Muscle layer of colon (tissue), 2 donors: Measurements from ENCODE around the gene PRLR.

Experiments
- H3K27ac ChIP-seq: one replicate; pipeline ENCODE4 v1.7.0; 2013; ENCODE audit warnings: low read depth, mild to moderate bottlenecking, low read length, moderate library complexity
- H3K27me3 ChIP-seq, 2 donors: one replicate each; pipeline ENCODE4 v1.7.0; 2013; ENCODE audit warnings: low read length in 2 of 2, mild to moderate bottlenecking in 2 of 2; ENCODE audit not compliant: insufficient read depth in 2 of 2, control insufficient read depth in 1 of 2
- H3K36me3 ChIP-seq: one replicate; pipeline ENCODE4 v1.7.0; 2013; ENCODE audit warnings: mild to moderate bottlenecking, low read length; ENCODE audit not compliant: insufficient read depth
- H3K4me1 ChIP-seq: one replicate; pipeline ENCODE4 v1.7.0; 2013; ENCODE audit warnings: mild to moderate bottlenecking, low read length; ENCODE audit not compliant: insufficient read depth
- H3K4me3 ChIP-seq, 2 donors: one replicate each; pipeline ENCODE4 v1.7.0; 2013; ENCODE audit warnings: low read length in 2 of 2, low read depth in 1 of 2, mild to moderate bottlenecking in 1 of 2, moderate library complexity in 1 of 2
- H3K9ac ChIP-seq: one replicate; pipeline ENCODE4 v1.7.0; 2013; ENCODE audit warnings: low read length
- H3K9me3 ChIP-seq: one replicate; pipeline ENCODE4 v1.7.0; 2013; ENCODE audit warnings: mild to moderate bottlenecking, low read length
- donor health status: abdominal sarcoma.
- donor health status: Adenocarcinoma of cecum.

PRLR gene

DNA sequence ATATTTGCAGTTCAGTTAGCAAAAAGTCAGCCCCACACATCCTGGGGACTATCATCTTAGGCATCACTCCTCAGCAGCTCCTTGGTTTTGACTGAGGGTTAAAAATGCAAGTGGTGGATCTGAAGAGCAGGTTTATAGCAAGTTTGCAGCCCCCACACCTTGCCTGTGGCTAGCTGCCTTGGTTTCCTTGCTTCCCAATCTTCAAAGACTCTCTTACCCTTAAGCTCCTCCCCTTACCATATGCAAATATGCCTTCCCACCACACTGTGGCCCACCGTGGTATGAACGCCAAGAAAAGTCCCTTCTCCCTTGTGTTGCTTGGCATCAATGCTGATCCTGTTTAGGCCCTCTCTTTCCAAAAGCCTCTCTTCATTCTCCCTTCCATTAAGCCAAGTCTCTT is 137.6 kb downstream of the PRLR start:
- Histone ChIP-seq H3K4me1 (no peaks in the 10 kb centered on the region), H3K27me3 (no peaks in the 10 kb centered on the region), H3K9me3 (no peaks in the 10 kb centered on the region), H3K27ac (no peak overlapping the region), H3K36me3 (no peaks in the 10 kb centered on the region), H3K9ac (no peak overlapping the region), H3K4me3 (no peak overlapping the region)

DNA sequence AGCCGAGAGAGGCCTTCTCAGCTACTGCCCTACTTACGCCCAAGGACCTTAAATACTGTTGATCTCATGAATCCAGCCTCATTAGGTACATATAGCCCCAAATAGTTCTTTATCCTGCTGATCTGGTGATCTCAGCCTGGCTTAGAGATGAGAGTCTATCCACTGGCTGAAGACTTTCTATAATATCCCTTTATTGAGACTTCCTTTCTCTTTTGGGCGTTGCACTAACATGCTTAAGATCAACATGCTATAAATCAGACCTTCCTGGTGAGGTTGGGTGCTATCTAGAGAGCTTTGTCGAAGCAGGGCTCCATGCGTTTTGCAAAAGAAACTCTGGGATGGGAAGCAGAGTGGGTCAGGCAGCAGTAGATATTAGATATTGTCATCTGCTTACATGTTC is 138.6 kb downstream of the PRLR start:
- Histone ChIP-seq H3K27ac (no peak overlapping the region), H3K9me3 (no peaks in the 10 kb centered on the region), H3K4me1 (no peaks in the 10 kb centered on the region), H3K36me3 (no peaks in the 10 kb centered on the region), H3K9ac (no peak overlapping the region), H3K27me3 (no peaks in the 10 kb centered on the region), H3K4me3 (no peak overlapping the region)

DNA sequence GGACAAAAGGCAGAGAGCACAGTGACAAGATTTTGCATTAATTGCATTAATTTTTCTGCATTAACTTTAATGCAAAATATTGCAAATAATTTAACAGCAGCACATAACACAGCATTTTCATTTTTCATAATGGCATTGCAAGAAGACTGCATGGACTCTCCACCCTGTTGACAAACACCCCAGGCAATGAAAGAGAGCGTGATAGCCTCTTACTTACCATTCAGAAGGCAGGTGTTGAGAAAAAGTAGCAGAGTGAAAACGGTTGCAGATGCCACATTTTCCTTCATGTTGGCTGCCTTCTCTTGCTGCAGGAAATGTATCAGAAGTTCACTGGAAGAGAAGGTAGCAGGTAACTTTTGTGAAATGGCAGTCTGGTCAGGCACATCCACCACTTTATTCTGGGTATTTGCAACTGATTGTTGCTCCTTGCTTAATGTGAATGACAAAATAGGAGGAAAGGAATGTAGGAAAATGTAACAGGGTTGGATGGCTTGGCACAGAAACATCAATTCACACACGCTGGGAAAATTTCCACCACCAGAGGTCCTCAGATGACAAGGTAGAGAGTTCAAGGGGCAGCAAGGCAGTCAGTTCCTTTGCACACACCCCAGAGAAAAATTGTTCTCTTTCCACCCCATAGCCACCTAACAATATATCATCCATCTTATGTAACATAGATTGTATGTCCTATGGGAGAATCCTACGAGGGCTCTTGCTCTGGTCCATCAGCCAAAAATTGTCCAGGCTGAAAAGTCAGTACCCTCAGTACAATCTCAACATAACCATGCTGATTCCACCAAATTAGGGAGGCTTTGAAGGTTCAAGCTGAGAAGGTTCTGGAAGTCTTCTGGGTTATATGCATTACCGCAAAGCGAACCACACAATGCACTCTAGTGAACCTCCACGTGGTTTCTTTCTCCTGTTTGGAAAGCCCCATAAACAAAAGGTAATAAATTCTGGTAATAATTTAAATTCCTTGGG is 140.7 kb downstream of the PRLR start:
- H3K9me3 ChIP-seq: no peaks in the 10 kb centered on the region
- no peaks in the 10 kb centered on the region for H3K27me3 ChIP-seq
- H3K9ac ChIP-seq: no peak overlapping the region
- H3K27ac ChIP-seq: no peak overlapping the region
- peaks cover 5% of the 10 kb centered on the region for H3K4me1 ChIP-seq
- H3K36me3 ChIP-seq: no peaks in the 10 kb centered on the region
- no peak overlapping the region for H3K4me3 ChIP-seq

DNA sequence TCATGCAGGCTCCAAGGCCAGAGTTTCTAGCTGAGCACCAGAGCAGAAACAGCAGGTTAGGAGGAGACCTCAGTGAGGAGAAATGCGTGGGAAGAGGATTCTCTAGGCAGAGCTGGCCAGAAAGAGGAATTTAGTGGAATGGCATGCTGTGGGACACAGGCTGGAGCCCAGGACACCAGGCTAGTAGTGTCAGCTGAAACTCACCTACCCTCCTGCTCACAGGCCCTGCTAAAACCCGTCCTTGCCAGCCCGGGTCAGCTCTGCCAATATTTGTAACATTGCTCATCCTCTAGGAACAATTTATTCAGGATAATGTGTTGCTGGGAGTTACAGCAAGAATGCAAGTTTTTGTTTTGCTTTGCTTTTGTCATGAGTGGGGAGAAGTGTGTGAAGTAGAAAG is 142.3 kb downstream of the PRLR start:
- Histone ChIP-seq H3K27ac (no peak overlapping the region), H3K9me3 (no peaks in the 10 kb centered on the region), H3K9ac (no peak overlapping the region), H3K4me1 (peaks cover 5% of the 10 kb centered on the region), H3K36me3 (no peaks in the 10 kb centered on the region), H3K27me3 (no peaks in the 10 kb centered on the region), H3K4me3 (no peak overlapping the region)

DNA sequence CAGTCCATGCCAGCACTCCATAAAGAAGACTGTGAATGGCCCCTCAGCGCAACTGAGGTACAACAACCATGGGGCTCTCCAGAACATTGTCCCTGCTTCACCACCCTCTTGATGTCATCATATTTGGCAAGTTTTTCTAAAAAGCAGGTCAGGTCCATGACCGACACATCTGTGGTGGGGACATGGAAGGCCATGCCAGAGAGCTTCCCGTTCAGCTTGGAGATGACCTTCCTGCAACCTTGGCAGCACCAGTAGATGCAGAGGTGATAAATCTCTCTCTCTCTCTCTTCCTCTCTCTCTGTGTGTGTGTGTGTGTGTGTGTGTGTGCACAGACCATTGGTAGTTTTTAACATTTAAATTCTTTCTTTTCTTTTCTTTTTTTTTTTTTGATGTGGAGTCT is 147.1 kb downstream of the PRLR start:
- no peaks in the 10 kb centered on the region for H3K27me3 ChIP-seq
- no peaks in the 10 kb centered on the region for H3K36me3 ChIP-seq
- H3K9me3 ChIP-seq: no peaks in the 10 kb centered on the region
- no peak overlapping the region for H3K4me3 ChIP-seq
- no peak overlapping the region for H3K9ac ChIP-seq
- no peak overlapping the region for H3K27ac ChIP-seq
- peaks cover 5% of the 10 kb centered on the region for H3K4me1 ChIP-seq

DNA sequence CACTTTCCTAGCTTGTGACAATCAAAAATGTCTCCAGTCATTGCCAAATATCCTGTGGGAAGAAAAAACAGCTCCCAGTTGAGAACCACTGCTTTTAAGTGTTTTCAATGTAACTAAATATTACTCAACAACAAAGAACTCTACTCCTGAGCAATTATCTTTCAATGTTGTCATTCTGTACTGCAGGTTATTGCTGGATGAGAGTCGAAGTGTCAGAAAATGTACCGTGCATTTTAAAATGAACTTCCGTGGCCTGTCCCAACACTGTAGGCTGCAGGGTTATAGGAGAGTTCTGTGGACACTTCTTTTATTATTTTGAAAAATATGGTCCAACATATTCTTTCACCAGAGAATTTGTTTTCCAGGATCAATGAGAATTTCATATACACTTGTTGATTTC is 147.8 kb downstream of the PRLR start:
- Histone ChIP-seq H3K36me3 (no peaks in the 10 kb centered on the region), H3K9ac (no peak overlapping the region), H3K27me3 (no peaks in the 10 kb centered on the region), H3K9me3 (no peaks in the 10 kb centered on the region), H3K27ac (no peak overlapping the region), H3K4me3 (no peak overlapping the region), H3K4me1 (peaks cover 5% of the 10 kb centered on the region)

DNA sequence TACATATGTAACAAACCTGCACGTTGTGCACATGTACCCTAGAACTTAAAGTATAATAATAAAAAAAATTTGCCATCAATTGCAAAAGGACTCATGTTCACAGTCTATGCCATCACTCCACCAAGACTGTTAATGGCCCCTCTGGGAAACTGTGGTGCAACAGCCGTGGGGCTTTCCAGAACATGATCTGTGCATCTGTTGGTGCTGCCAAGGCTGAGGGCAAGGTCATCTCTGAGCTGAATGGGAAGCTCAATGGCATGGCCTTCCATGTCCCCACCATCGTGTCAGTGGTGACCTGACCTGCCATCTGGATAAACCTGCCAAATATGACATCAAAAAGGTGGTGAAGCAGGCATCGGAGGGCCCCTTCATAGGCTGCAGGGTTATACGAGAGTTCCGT is 149.2 kb downstream of the PRLR start:
- no peaks in the 10 kb centered on the region for H3K36me3 ChIP-seq
- H3K4me1 ChIP-seq: peaks cover 5% of the 10 kb centered on the region
- H3K27ac ChIP-seq: no peak overlapping the region
- H3K27me3 ChIP-seq: no peaks in the 10 kb centered on the region
- H3K4me3 ChIP-seq: no peak overlapping the region
- no peak overlapping the region for H3K9ac ChIP-seq
- no peaks in the 10 kb centered on the region for H3K9me3 ChIP-seq

DNA sequence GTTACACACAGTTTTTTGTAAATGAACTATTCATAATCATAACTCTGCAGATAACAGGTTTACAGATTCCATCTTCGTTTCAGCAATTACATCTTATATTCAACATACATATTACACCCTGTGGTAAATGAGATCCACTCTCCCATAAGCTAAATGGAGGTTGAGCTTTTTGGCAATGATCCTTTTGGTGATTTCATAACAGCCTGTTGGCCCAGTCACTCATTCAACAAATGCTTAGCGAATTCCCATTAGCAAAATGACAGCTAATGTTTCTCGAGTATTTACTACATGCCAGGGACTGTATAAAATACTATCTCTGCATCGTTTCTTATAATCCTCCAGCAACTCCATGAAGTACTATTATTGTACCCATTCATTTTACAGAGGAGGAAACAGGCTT is 157.1 kb downstream of the PRLR start:
- H3K27me3 ChIP-seq: no peaks in the 10 kb centered on the region
- no peak overlapping the region for H3K9ac ChIP-seq
- no peak overlapping the region for H3K27ac ChIP-seq
- no peak overlapping the region for H3K4me3 ChIP-seq
- H3K9me3 ChIP-seq: no peaks in the 10 kb centered on the region
- H3K4me1 ChIP-seq: no peaks in the 10 kb centered on the region
- H3K36me3 ChIP-seq: no peaks in the 10 kb centered on the region

DNA sequence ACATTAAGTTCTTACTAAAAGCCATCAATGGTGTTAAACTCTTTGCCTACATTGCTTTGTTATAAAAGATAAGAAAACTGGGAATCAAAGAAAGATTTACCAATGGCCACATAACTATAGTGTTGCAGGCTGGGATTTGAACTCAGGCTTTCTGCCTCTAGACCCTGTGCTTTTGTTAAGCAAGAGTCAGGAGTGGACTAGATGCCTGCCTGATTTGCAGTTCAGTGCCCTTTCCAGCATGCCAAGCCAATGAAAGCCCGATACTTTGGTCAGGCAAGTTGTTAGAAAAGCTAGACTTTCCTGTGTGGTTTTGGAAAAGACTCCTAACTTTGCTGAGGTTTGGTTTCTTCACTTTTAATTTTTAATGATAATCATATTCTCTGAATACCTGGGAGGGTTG is 161.1 kb downstream of the PRLR start:
- no peak overlapping the region for H3K9ac ChIP-seq
- no peak overlapping the region for H3K27ac ChIP-seq

DNA sequence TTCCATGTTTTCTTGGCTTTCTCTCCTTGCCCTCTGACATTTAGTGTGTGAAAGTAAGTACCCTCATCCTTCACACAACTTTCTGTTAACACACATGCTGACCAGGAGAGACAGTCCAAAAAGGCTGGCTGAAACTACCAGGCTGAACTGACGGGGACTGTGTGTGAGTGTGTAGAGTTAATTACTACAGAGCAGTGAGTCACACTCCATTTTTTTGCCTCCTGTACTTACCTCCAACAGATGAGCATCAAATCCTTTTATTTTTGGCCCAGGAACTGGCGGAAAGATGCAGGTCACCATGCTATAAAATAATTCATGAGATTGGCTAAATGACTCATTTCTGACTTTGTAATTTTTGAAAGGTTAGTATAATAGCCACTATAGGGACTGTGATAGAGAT is 162.3 kb downstream of the PRLR start:
- H3K27me3 ChIP-seq: no peaks in the 10 kb centered on the region
- H3K4me3 ChIP-seq: no peak overlapping the region
- peaks cover 5% of the 10 kb centered on the region for H3K4me1 ChIP-seq
- H3K9me3 ChIP-seq: no peaks in the 10 kb centered on the region
- H3K36me3 ChIP-seq: no peaks in the 10 kb centered on the region
- H3K27ac ChIP-seq: no peak overlapping the region
- H3K9ac ChIP-seq: no peak overlapping the region

More for the DNA sequence above, 161.1 kb downstream of the PRLR start:
- H3K4me1 ChIP-seq: no peaks in the 10 kb centered on the region
- H3K36me3 ChIP-seq: no peaks in the 10 kb centered on the region
- no peaks in the 10 kb centered on the region for H3K9me3 ChIP-seq
- H3K4me3 ChIP-seq: no peak overlapping the region
- H3K27me3 ChIP-seq: no peaks in the 10 kb centered on the region

DNA sequence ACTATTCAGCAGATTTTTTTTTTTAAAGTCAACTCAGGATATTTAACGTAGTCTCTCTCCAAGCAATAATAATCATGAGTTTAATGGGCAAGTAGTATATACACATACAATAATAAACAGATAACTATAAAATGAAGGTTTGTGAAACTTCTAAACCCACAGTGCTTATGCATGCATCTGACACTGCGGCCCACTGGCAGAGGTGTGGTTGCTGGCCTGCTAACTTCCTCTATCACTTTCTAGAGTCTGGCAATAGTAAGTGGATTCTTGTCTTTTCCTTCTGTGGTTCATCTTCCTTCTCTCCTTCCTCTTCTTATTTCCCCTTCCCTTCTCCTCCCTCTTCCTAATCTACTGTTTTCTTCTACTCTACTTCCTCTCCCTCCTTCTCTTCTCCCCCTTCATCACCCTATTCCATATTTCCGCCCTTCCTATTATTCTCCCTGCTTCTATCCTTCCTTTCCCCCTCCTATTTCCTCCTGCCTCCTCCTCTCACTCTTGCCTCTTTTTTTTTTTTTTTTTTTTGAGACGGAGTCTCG is 164.0 kb downstream of the PRLR start:
- Histone ChIP-seq H3K9ac (no peak overlapping the region), H3K4me3 (no peak overlapping the region), H3K27ac (no peak overlapping the region), H3K9me3 (no peaks in the 10 kb centered on the region), H3K27me3 (no peaks in the 10 kb centered on the region), H3K4me1 (peaks cover 20% of the 10 kb centered on the region), H3K36me3 (no peaks in the 10 kb centered on the region)

DNA sequence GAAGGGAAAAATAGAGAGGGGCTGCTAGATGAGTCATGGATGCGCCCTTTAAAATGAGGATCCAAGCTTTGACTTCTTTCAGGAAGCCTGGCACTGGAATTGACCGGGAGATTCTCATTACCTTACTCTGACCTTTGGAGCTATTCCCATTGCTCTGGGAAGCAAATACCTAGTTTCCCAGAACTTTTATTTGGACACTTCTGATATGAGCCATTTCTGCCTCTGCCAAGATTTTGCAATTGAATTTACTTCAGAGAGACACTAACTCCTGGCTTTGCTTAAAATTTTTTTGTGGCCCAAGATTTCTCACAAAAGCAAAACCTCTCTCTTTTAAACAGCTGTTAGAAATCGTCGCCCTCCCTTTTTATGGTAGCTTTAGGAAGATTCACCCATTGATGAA is 166.9 kb downstream of the PRLR start:
- Histone ChIP-seq H3K4me3 (no peak overlapping the region), H3K9ac (no peak overlapping the region), H3K27ac (no peak overlapping the region), H3K9me3 (no peaks in the 10 kb centered on the region), H3K36me3 (no peaks in the 10 kb centered on the region), H3K27me3 (no peaks in the 10 kb centered on the region), H3K4me1 (peaks cover 23% of the 10 kb centered on the region)
